ENCODE measurements around the gene PTPRG.

Gene PTPRG

GRCh38 chr3:61774279-61774890 is 213.0 kb downstream of the PTPRG start:
- DNase-seq: no peak

GRCh38 chr3:61776390-61776789 is 215.0 kb downstream of the PTPRG start:
- DNase-seq: no peak

- DNase-seq: no peak
Measured at GRCh38 chr3:61777483-61777882, 216.1 kb downstream of the PTPRG start.

GRCh38 chr3:61778095-61778494 is 216.7 kb downstream of the PTPRG start:
- no peak for DNase-seq

- no peak for DNase-seq
Measured at GRCh38 chr3:61780016-61780415, 218.6 kb downstream of the PTPRG start.

- no peak for DNase-seq
Measured at GRCh38 chr3:61780455-61781228, 219.3 kb downstream of the PTPRG start.

- DNase-seq: no peak
Measured at GRCh38 chr3:61783993-61784718, 222.8 kb downstream of the PTPRG start.

GRCh38 chr3:61788623-61789507 is 227.5 kb downstream of the PTPRG start:
- no peak for DNase-seq

- no peak for DNase-seq
Measured at GRCh38 chr3:61789861-61790260, 228.5 kb downstream of the PTPRG start.

- no peak for DNase-seq
Measured at GRCh38 chr3:61790411-61790810, 229.0 kb downstream of the PTPRG start.

- no peak for DNase-seq
Measured at GRCh38 chr3:61793056-61793455, 231.7 kb downstream of the PTPRG start.

- DNase-seq: no peak
Measured at GRCh38 chr3:61793521-61793920, 232.2 kb downstream of the PTPRG start.

- no peak for DNase-seq
Measured at GRCh38 chr3:61794341-61794740, 233.0 kb downstream of the PTPRG start.

- no peak for DNase-seq
Measured at GRCh38 chr3:61794961-61795360, 233.6 kb downstream of the PTPRG start.

GRCh38 chr3:61796088-61796680 is 234.8 kb downstream of the PTPRG start:
- no peak for DNase-seq

GRCh38 chr3:61796911-61797310 is 235.5 kb downstream of the PTPRG start:
- no peak for DNase-seq

GRCh38 chr3:61802772-61803171 is 241.4 kb downstream of the PTPRG start:
- no peak for DNase-seq

- no peak for DNase-seq
Measured at GRCh38 chr3:61803983-61804382, 242.6 kb downstream of the PTPRG start.

- no peak for DNase-seq
Measured at GRCh38 chr3:61804782-61805181, 243.4 kb downstream of the PTPRG start.

- DNase-seq: no peak
Measured at GRCh38 chr3:61805510-61806080, 244.2 kb downstream of the PTPRG start.

- no peak for DNase-seq
Measured at GRCh38 chr3:61806810-61807209, 245.4 kb downstream of the PTPRG start.

GRCh38 chr3:61807865-61808276 is 246.5 kb downstream of the PTPRG start:
- no peak for DNase-seq

Data from hematopoietic multipotent progenitor cell treated with erythropoietin and hydrocortisone succinate and interleukin-3 and kit ligand, for 6 days (in vitro differentiated cells).